Measurements from ENCODE around the gene FAM9C. TPM values are rescaled to one million over a fixed set of nuclear protein-coding genes. Genes with fewer than 3 reads are reported as not detected.

The FAM9C gene
- total and polyA plus RNA-seq, 2 of the 4 experiments (the other 2 are of a cell fraction): not detected

GRCh38 chrX:13068651-13069050 is 24.2 kb upstream of the FAM9C start:
- Histone ChIP-seq H4K8ac (ENCODE audit: low read depth in 2 of 2, low read length in 2 of 2) (no peak overlapping the region), H3K9ac (ENCODE audit: low read depth, low read length) (no peak overlapping the region), H2BK15ac (ENCODE audit: low read depth, low read length) (no peak overlapping the region), H4K91ac (ENCODE audit: insufficient read depth, low read depth, low read length) (no peak overlapping the region), H3K9me1 (ENCODE audit: insufficient read depth, low read length) (no peaks in the 10 kb centered on the region), H2BK120ac (ENCODE audit: low read depth, low read length) (no peak overlapping the region), H3K4me1 (ENCODE audit: control insufficient read depth, insufficient read depth, low read length) (no peaks in the 10 kb centered on the region), H3K36me3 (ENCODE audit: control insufficient read depth, insufficient read depth, low read length) (no peaks in the 10 kb centered on the region), H3K18ac (ENCODE audit: low read depth, low read length) (no peak overlapping the region), H3K23ac (ENCODE audit: low read depth, low read length) (no peak overlapping the region), H3K27ac (ENCODE audit: insufficient read depth, low read length) (no peak overlapping the region), H3K79me1 (ENCODE audit: low read depth in 1 of 2, low read length in 2 of 2) (no peaks in the 10 kb centered on the region), H2AK5ac (ENCODE audit: low read depth, low read length) (no peak overlapping the region), H3K27me3 (ENCODE audit: control insufficient read depth, insufficient read depth, low read length) (no peaks in the 10 kb centered on the region), H3K9me3 (ENCODE audit: control insufficient read depth, insufficient read depth, low read length) (peaks cover 6% of the 10 kb centered on the region; the same call in 1 of the 2 replicates), H4K20me1 (ENCODE audit: insufficient read depth, low read length) (no peaks in the 10 kb centered on the region), H3K4me3 (ENCODE audit: insufficient read depth, low read depth, low read length) (no peak overlapping the region), H2BK5ac (ENCODE audit: low read depth, low read length, poor library complexity, severe bottlenecking) (no peak overlapping the region), H3K4me2 (ENCODE audit: low read depth, low read length) (no peak overlapping the region), H4K5ac (ENCODE audit: low read depth, low read length) (no peak overlapping the region), H2BK20ac (ENCODE audit: low read depth, low read length) (no peak overlapping the region), H3K4ac (ENCODE audit: low read depth, low read length) (no peak overlapping the region), H2AK9ac (replicated peaks; ENCODE audit: low read depth, low read length, poor library complexity) (no peak overlapping the region), H3K14ac (replicated peaks; ENCODE audit: low read depth, low read length) (no peak overlapping the region), H2AFZ (replicated peaks; ENCODE audit: low read length, poor library complexity) (no peak overlapping the region), H3K56ac (ENCODE audit: extremely low read depth, insufficient read depth, low read length) (no peak overlapping the region)
- WGBS, 2 experiments (ENCODE audit: extremely low coverage in 2 of 2, insufficient read length in 1 of 2): no CpG with 5 or more reads among the region's 1 CpG
- intact Hi-C loops (cut with micrococcal nuclease): no loop called here
- POLR2A ChIA-PET (ENCODE audit: unreplicated experiment): no interaction called here
- TF ChIP-seq FOS (IDR thresholded peaks at IDR 0.05; ENCODE audit: low read depth, low read length): no peak
- TF ChIP-seq CEBPB (IDR thresholded peaks at IDR 0.05; ENCODE audit: low read depth, low read length): no peak
- TF ChIP-seq RCOR1 (IDR thresholded peaks at IDR 0.05; ENCODE audit: insufficient replicate concordance, low read length): no peak
- TF ChIP-seq CTCF (conservative IDR thresholded peaks at IDR 0.05; ENCODE audit: low read depth, low read length): no peak
- TF ChIP-seq NFE2L2 (IDR thresholded peaks at IDR 0.05; ENCODE audit: low read depth, low read length): no peak
- no peak for TF ChIP-seq MAZ (IDR thresholded peaks at IDR 0.05; ENCODE audit: borderline replicate concordance, low read depth, low read length)
- TF ChIP-seq ELK1 (IDR thresholded peaks at IDR 0.05; ENCODE audit: borderline replicate concordance, low read depth, low read length): no peak
- TF ChIP-seq USF2 (IDR thresholded peaks at IDR 0.05; ENCODE audit: low read depth, low read length): no peak
- BruUV-seq (replicated peaks): no TSS peak
- DNase-seq: no peak
- dilution Hi-C loops (cut with HindIII; ENCODE audit: low sequenced_read_pairs, unreplicated experiment): no loop called here
- in situ Hi-C loops (cut with MboI; ENCODE audit: low sequenced_read_pairs): no loop called here
- CTCF ChIA-PET: no interaction called here
- ATAC-seq (ENCODE audit: low read depth): no peak
